Cardiac fibroblast (primary cell): ENCODE measurements around the gene CD300C.

Experiments used
- DNase-seq, 2 donors: peaks; one replicate each; pipeline versions ENCODE4 v3.0.0 to v3.0.0-alpha.2; 2010; ENCODE audit warnings: low read depth in 2 of 2
- H3K4me3 ChIP-seq, 2 donors: replicated peaks in 1 of 2; 1 replicate in 1 of 2; 2 replicates in 1 of 2; pipeline ENCODE4 v1.5.1; 2011; ENCODE audit warnings: low read depth in 2 of 2, low read length in 2 of 2, mild to moderate bottlenecking in 2 of 2, moderate library complexity in 1 of 2
- TF ChIP-seq, protein P1 (sequence below): IDR thresholded peaks from one replicate; pipeline ENCODE4 v1.5.1; 2011; ENCODE audit warnings: low read depth, mild to moderate bottlenecking, low read length, inconsistent platforms

CD300C gene

DNA sequence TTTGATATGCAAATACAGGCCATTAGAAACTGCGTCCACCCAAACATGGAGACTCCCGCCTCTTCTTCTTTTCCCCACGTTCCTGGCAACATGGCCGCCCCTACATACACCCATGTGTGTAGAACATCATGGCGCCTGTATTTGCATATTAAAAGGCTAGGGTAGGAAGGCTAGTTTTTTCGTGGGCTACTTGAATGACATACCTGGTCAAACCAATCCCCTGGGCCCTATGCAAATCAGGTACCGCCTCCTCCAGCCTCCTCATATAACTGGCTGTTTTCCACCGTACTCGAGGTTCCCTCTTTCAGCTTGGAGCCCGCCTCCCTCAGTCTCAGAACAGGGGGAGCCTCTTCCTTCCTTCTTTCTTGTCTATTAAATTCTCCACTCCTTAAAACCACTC, 13.8 kb downstream of the CD300C start:
- TF ChIP-seq, protein P1, sequence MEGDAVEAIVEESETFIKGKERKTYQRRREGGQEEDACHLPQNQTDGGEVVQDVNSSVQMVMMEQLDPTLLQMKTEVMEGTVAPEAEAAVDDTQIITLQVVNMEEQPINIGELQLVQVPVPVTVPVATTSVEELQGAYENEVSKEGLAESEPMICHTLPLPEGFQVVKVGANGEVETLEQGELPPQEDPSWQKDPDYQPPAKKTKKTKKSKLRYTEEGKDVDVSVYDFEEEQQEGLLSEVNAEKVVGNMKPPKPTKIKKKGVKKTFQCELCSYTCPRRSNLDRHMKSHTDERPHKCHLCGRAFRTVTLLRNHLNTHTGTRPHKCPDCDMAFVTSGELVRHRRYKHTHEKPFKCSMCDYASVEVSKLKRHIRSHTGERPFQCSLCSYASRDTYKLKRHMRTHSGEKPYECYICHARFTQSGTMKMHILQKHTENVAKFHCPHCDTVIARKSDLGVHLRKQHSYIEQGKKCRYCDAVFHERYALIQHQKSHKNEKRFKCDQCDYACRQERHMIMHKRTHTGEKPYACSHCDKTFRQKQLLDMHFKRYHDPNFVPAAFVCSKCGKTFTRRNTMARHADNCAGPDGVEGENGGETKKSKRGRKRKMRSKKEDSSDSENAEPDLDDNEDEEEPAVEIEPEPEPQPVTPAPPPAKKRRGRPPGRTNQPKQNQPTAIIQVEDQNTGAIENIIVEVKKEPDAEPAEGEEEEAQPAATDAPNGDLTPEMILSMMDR = no peak
- H3K4me3 ChIP-seq = no peak overlapping the region
- DNase-seq = no peak

DNA sequence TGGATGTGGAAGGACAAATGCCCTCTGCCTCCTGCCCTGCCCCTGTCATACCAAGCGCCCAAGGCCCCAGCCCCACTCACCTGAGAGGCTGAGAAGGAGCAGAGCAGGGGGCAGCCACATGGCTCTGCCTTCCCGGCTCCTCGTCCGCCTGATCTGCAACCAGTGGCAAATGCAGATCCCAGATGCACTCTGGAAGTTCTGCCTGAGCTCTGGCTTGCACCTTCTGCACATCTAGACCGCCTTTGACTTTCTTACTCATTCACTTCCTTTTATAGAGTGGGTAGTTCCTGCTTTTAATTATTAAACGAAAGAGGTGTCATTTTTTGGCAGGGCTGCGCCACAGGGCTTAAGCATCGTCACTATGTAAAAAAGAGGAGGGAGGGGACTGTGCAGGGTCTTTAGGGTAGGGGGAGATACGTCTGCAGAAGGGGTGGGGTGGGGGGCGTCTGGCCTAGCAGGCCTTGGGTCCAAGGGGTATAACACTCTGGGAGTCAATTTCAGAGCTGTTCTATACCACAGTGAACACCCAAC, 14.6 kb downstream of the CD300C start, which contains the start of gene CD300LB:
CD300LB (minus strand) TSS at position 245 of the 531 bp plus-strand sequence; CDS start at position 120, 125 bp downstream.
- DNase-seq = no peak
- TF ChIP-seq, protein P1 = no peak
- no peak within 1 kb of the TSS for H3K4me3 ChIP-seq

DNA sequence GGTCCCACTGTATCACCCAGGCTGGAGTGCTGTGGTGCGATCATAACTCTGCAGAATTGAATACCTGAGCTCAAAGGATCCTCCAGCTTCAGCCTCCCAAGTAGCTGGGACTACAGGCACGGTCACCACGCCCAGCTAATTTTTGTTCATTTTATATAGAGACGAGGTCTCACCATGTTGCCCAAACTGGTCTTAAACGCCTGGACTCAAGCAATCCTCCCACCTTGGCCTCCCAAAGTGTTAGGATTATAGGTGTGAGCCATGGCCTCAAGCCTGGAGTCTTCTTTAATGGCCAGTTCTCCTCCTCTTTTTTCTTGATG, 15.1 kb downstream of the CD300C start:
- H3K4me3 ChIP-seq = no peak overlapping the region
- no peak for DNase-seq
- TF ChIP-seq, protein P1 = no peak

DNA sequence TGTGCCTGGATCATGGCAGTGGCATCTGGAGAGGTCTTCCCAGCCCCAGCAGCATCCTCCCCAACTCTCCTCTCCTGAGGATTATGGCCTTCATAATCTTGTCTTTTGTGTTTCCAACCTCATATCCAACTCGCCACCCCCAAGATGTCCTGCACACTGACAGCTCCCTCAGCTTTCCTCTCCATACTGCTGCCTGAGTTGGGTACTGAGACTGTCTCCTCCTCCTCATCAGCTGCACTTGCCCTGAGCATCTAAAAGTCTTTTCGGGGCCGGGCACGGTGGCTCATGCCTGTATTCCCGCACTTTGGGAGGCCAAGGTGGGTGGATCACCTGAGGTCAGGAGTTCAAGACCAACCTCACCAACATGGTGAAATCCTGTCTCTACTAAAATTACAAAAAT, 16.7 kb downstream of the CD300C start:
- H3K4me3 ChIP-seq = no peak overlapping the region
- TF ChIP-seq, protein P1 = no peak
- no peak for DNase-seq

DNA sequence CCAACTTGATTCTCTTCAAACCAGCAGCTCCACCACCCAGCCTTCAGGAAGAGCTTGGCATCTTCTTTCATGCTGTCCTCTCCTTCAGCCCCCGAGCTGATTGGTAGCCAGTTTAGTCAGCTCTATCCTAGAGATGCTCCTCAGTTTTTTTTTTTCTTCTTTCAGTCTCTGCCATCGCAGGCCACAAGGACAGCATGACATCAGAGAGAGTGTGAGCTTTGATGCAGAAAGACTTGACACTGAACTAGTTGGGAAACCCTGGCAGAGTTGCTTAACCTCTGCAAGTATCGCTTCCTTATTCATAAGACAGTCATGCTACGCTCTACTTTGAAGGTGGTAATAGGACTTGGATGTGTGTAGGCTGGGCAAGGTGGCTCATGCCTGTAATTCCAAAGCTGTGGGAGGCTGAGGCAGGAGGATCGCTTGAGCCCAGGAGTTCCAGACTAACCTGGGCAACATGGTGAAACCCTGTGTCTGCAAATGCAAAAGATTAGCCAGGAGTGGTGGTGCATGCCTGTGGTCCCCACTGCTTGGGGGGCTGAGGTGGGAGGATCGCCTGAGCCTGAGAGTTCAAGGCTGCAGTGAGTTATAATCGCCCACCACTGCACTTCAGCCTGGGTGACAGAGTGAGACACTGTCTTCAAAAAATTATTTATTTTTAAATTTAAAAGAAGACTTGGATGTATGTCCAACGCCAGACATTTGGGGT, 17.3 kb downstream of the CD300C start:
- H3K4me3 ChIP-seq = no peak overlapping the region
- DNase-seq = no peak
- TF ChIP-seq, protein P1 = no peak

DNA sequence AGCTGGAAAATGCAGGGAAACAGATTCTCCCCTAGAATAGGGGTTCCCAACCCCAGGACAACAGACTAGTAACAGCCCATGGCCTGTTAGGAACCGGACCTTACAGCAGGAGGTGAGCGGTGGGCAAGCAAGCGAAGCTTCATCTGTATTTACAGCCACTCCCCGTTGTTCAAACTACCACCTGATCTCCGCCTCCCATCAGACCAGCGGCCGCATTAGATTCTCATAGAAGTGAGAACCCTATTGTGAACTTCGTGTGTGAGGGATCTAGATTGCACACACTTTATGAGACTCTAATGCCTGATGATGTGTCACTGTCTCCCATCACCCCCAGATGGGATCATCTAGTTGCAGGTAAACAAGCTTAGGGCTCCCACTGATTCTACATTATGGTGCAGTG, 18.2 kb downstream of the CD300C start:
- H3K4me3 ChIP-seq = no peak overlapping the region
- TF ChIP-seq, protein P1 = no peak

More for the DNA sequence above, 18.2 kb downstream of the CD300C start:
- no peak for DNase-seq
